HCT116 (cell line): Measurements from ENCODE around the gene FAF2. TPM values are rescaled to one million over a fixed set of nuclear protein-coding genes. Genes with fewer than 3 reads are reported as not detected.

ENCODE experiments used
- ATAC-seq: fragments of 200-7000 bp; cut with Tn5 transposase; 2 replicates; pipeline ENCODE4 v1.9.1; 2020; ENCODE audit warnings: mild to moderate bottlenecking, moderate library complexity
- BruUV-seq: library from RNA; stranded (reverse); fragments of 400-500 nt; replicated peaks from 2 replicates; lab custom pipeline; 2021; lab: Mats Ljungman, UMichigan
- CTCF ChIA-PET: fragments of 300-600 bp; sonication (Branson Sonifier 250); formaldehyde crosslinking; loops from one replicate; lab custom pipeline; 2021; ENCODE audit warnings: antibody characterized with exemption; lab: Charles Lee
- POLR2A ChIA-PET: fragments of 300-600, 350-600 bp; sonication (Branson Sonifier 250); formaldehyde crosslinking; loops from one replicate; lab custom pipeline; 2021; ENCODE audit warnings: antibody characterized with exemption; lab: Charles Lee
- RAD21 ChIA-PET, 2 experiments: fragments of 300-600 bp; sonication (Branson Sonifier 250); formaldehyde crosslinking; loops; one replicate each; lab custom pipeline; 2023; ENCODE audit warnings: low total read pairs in 2 of 2; ENCODE audit not compliant: uncharacterized antibody in 2 of 2, unreplicated experiment in 2 of 2, low non-redundant PET in 1 of 2; lab: Charles Lee
- DNase-seq: peaks from one replicate; pipeline ENCODE4 v3.0.0-alpha.2; 2010; ENCODE audit warnings: low read depth, low spot score
- H2AFZ ChIP-seq: fragments of 200-600 bp; shearing (Covaris generic), sonication (generic); 2 replicates; pipeline ENCODE4 v1.6.1; 2017; ENCODE audit warnings: low read depth, mixed run types, mixed read lengths, antibody characterized with exemption, low read length; ENCODE audit not compliant: poor library complexity, severe bottlenecking
- H3K27ac ChIP-seq: 2 replicates; pipeline ENCODE4 v1.5.1; 2012; ENCODE audit warnings: low read depth, low read length
- H3K27me3 ChIP-seq: fragments of 200-600 bp; sonication (generic); 2 replicates; pipeline ENCODE4 v1.6.1; 2016; ENCODE audit warnings: mixed run types, low read length, mixed read lengths; ENCODE audit not compliant: insufficient read depth
- H3K36me3 ChIP-seq, 2 experiments: fragments of 200-500 bp in 1 of 2; fragments of 200-600 bp in 1 of 2; sonication (Bioruptor generic) in 1 of 2; sonication (generic) in 1 of 2; 2 replicates each; pipeline versions ENCODE4 v1.5.1 to v1.6.1; 2014 to 2016; ENCODE audit warnings: low read length in 2 of 2, inconsistent platforms in 1 of 2, mixed read lengths in 1 of 2, mixed run types in 1 of 2; ENCODE audit not compliant: insufficient read depth in 2 of 2, control insufficient read depth in 1 of 2
- H3K4me1 ChIP-seq, 2 experiments: fragments of 200-600 bp in 1 of 2; sonication (generic) in 1 of 2; 2 replicates each; pipeline versions ENCODE4 v1.5.1 to v1.6.1; 2012 to 2017; ENCODE audit warnings: low read length in 2 of 2, inconsistent platforms in 1 of 2, mild to moderate bottlenecking in 1 of 2, mixed read lengths in 1 of 2, mixed run types in 1 of 2, moderate library complexity in 1 of 2; ENCODE audit not compliant: insufficient read depth in 2 of 2, control insufficient read depth in 1 of 2
- H3K4me2 ChIP-seq: fragments of 200-600 bp; sonication (generic); 2 replicates; pipeline ENCODE4 v1.6.1; 2017; ENCODE audit warnings: mixed run types, low read length, mixed read lengths
- H3K4me3 ChIP-seq, 2 experiments: fragments of 200-600 bp in 1 of 2; sonication (generic) in 1 of 2; replicated peaks in 1 of 2; 2 replicates each; pipeline ENCODE4 v1.5.1; 2011 to 2016; ENCODE audit warnings: low read length in 2 of 2, control low read depth in 1 of 2, low read depth in 1 of 2, mild to moderate bottlenecking in 1 of 2, mixed read lengths in 1 of 2, mixed run types in 1 of 2
- H3K79me2 ChIP-seq: fragments of 200-600 bp; sonication (generic); 2 replicates; pipeline ENCODE4 v1.6.1; 2017; ENCODE audit warnings: mild to moderate bottlenecking, mixed run types, low read length, moderate library complexity, mixed read lengths; ENCODE audit not compliant: insufficient read depth
- H3K9ac ChIP-seq: fragments of 200-600 bp; sonication (generic); 2 replicates; pipeline ENCODE4 v1.6.1; 2016; ENCODE audit warnings: low read length, mixed read lengths
- H3K9me2 ChIP-seq: fragments of 200-600 bp; sonication (generic), shearing (Covaris generic); 2 replicates; pipeline ENCODE4 v1.6.1; 2017; ENCODE audit warnings: mixed run types, mild to moderate bottlenecking, moderate library complexity; ENCODE audit not compliant: insufficient read depth
- H3K9me3 ChIP-seq, 2 experiments: fragments of 200-500 bp in 1 of 2; fragments of 200-600 bp in 1 of 2; sonication (Bioruptor generic) in 1 of 2; sonication (generic) in 1 of 2; 2 replicates each; pipeline ENCODE4 v1.6.1; 2014 to 2017; ENCODE audit warnings: low read length in 2 of 2, mixed read lengths in 2 of 2, inconsistent platforms in 1 of 2, low read depth in 1 of 2, mild to moderate bottlenecking in 1 of 2, mixed run types in 1 of 2, moderate library complexity in 1 of 2; ENCODE audit not compliant: control insufficient read depth in 1 of 2, insufficient read depth in 1 of 2
- H4K20me1 ChIP-seq: fragments of 200-600 bp; sonication (generic), shearing (Covaris generic); 2 replicates; pipeline ENCODE4 v1.6.1; 2017; ENCODE audit warnings: mixed run types, mild to moderate bottlenecking, moderate library complexity; ENCODE audit not compliant: insufficient read depth
- ATF3 ChIP-seq: IDR thresholded peaks from 2 replicates; pipeline ENCODE4 v1.6.1; 2012
- CBX3 ChIP-seq: IDR thresholded peaks from 2 replicates; pipeline ENCODE4 v1.6.1; 2012; ENCODE audit warnings: low read depth
- EGR1 ChIP-seq: IDR thresholded peaks from 2 replicates; pipeline ENCODE4 v1.6.1; 2012; ENCODE audit warnings: low read depth
- EZH2 ChIP-seq: fragments of 200-600 bp; sonication (generic); IDR thresholded peaks from 2 replicates; pipeline ENCODE4 v1.6.1; 2017; ENCODE audit warnings: antibody characterized with exemption, mixed run types
- EZH2phosphoT487 ChIP-seq: fragments of 200-600 bp; IDR thresholded peaks from 2 replicates; pipeline ENCODE4 v1.6.1; 2018; ENCODE audit warnings: antibody characterized with exemption, borderline replicate concordance
- FOSL1 ChIP-seq: IDR thresholded peaks from 2 replicates; pipeline ENCODE4 v1.6.1; 2012; ENCODE audit warnings: low read depth
- JUND ChIP-seq: IDR thresholded peaks from 2 replicates; pipeline ENCODE4 v1.6.1; 2012
- POLR2AphosphoS5 ChIP-seq: IDR thresholded peaks from 2 replicates; pipeline ENCODE4 v1.6.1; 2011; ENCODE audit warnings: mild to moderate bottlenecking, low read depth, low read length, moderate library complexity
- RAD21 ChIP-seq: IDR thresholded peaks from 2 replicates; pipeline ENCODE4 v1.6.1; 2012; ENCODE audit warnings: low read depth, mild to moderate bottlenecking
- REST ChIP-seq: IDR thresholded peaks from 2 replicates; pipeline ENCODE4 v1.6.1; 2012; ENCODE audit warnings: low read depth
- SIN3A ChIP-seq: IDR thresholded peaks from 2 replicates; pipeline ENCODE4 v1.6.1; 2012; ENCODE audit warnings: low read depth
- TCF7L2 ChIP-seq: IDR thresholded peaks from 2 replicates; pipeline ENCODE4 v1.7.0; 2011; ENCODE audit warnings: borderline replicate concordance, inconsistent platforms; ENCODE audit not compliant: insufficient read depth, insufficient read length; ENCODE audit errors: extremely low read depth
- YY1 ChIP-seq: IDR thresholded peaks from 2 replicates; pipeline ENCODE4 v1.6.1; 2011; ENCODE audit warnings: low read length, low read depth, moderate library complexity, mild to moderate bottlenecking; ENCODE audit not compliant: insufficient replicate concordance; ENCODE audit errors: extremely low read depth
- ZBTB33 ChIP-seq: IDR thresholded peaks from 2 replicates; pipeline ENCODE4 v1.6.1; 2011; ENCODE audit warnings: mild to moderate bottlenecking, low read length, moderate library complexity; ENCODE audit not compliant: insufficient replicate concordance; ENCODE audit errors: extremely low read depth
- ZFX ChIP-seq: fragments of 450-650 bp; IDR thresholded peaks from 2 replicates; pipeline ENCODE4 v1.6.1; 2017
- ZNF274 ChIP-seq: fragments of 200-500 bp; sonication (Bioruptor generic); IDR thresholded peaks from 2 replicates; pipeline ENCODE4 v1.6.1; 2014; ENCODE audit warnings: mild to moderate bottlenecking, low read depth, low read length, inconsistent platforms
- intact Hi-C: fragments of 100-400 bp; cut with micrococcal nuclease; formaldehyde crosslinking; loops from 2 replicates; pipeline ENCODE4 v1.10.0; 2022
- total RNA-seq: library from RNA; stranded (reverse); gene quantifications from one replicate; pipeline ENCODE4 v1.2.1, GENCODE V29; 2021; ENCODE audit not compliant: unreplicated experiment
- TF ChIP-seq, protein P1 (sequence below): IDR thresholded peaks from 2 replicates; pipeline ENCODE4 v1.6.1; 2012
- TF ChIP-seq, protein P2 (sequence below), 3 experiments: fragments of 200-600 bp in 1 of 3; sonication (generic) in 1 of 3; IDR thresholded peaks in 2 of 3; conservative IDR thresholded peaks in 1 of 3; 2 replicates each; pipeline ENCODE4 v1.5.1; 2012 to 2017; ENCODE audit warnings: low read depth in 2 of 3, low read length in 2 of 3, antibody characterized with exemption in 1 of 3, borderline replicate concordance in 1 of 3, control low read depth in 1 of 3, mild to moderate bottlenecking in 1 of 3, mixed read lengths in 1 of 3, mixed run types in 1 of 3, moderate library complexity in 1 of 3; ENCODE audit not compliant: insufficient read depth in 1 of 3

FAF2 gene
- total RNA-seq, 1 experiment from 2014 or later, result 51.9 TPM

GRCh38 chr5:176528761-176529115 lies 80.6 kb downstream of the FAF2 start:
- Histone ChIP-seq H3K27me3 (no peaks in the 10 kb centered on the region), H3K79me2 (peaks cover 15% of the 10 kb centered on the region), H4K20me1 (no peaks in the 10 kb centered on the region), H3K27ac (no peak overlapping the region), H3K9ac (no peak overlapping the region), H3K9me3 (no peaks in the 10 kb centered on the region), H3K4me3 (no peak overlapping the region), H3K4me2 (no peak overlapping the region), H3K36me3 (peaks cover 3 to 30% of the 10 kb centered on the region in 2 experiments; a peak in 2 of 4 replicates), H2AFZ (no peak overlapping the region), H3K9me2 (no peaks in the 10 kb centered on the region), H3K4me1 (no peaks in the 10 kb centered on the region)
- RAD21 ChIA-PET, result no interaction called here
- intact Hi-C loops, result no loop called here
- CTCF ChIA-PET, result no interaction called here
- DNase-seq (no peak), ATAC-seq (no peak)
- BruUV-seq, result no TSS peak
- POLR2A ChIA-PET, result no interaction called here
- TF ChIP-seq RAD21 (no peak), ZNF274 (no peak), EZH2 (no peak), REST (no peak), ATF3 (no peak), POLR2AphosphoS5 (no peak), EGR1 (no peak), ZFX (no peak), EZH2phosphoT487 (no peak), JUND (no peak), CBX3 (no peak), SIN3A (no peak), YY1 (no peak), FOSL1 (no peak), TCF7L2 (no peak), ZBTB33 (no peak)
- TF ChIP-seq, protein P1, sequence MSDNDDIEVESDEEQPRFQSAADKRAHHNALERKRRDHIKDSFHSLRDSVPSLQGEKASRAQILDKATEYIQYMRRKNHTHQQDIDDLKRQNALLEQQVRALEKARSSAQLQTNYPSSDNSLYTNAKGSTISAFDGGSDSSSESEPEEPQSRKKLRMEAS, result no peak
- TF ChIP-seq, protein P2, sequence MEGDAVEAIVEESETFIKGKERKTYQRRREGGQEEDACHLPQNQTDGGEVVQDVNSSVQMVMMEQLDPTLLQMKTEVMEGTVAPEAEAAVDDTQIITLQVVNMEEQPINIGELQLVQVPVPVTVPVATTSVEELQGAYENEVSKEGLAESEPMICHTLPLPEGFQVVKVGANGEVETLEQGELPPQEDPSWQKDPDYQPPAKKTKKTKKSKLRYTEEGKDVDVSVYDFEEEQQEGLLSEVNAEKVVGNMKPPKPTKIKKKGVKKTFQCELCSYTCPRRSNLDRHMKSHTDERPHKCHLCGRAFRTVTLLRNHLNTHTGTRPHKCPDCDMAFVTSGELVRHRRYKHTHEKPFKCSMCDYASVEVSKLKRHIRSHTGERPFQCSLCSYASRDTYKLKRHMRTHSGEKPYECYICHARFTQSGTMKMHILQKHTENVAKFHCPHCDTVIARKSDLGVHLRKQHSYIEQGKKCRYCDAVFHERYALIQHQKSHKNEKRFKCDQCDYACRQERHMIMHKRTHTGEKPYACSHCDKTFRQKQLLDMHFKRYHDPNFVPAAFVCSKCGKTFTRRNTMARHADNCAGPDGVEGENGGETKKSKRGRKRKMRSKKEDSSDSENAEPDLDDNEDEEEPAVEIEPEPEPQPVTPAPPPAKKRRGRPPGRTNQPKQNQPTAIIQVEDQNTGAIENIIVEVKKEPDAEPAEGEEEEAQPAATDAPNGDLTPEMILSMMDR (IDR thresholded peaks at IDR 0.05 in 2 of 3, conservative IDR thresholded peaks at IDR 0.05 in 1 of 3; ENCODE audit: borderline replicate concordance in 1 of 3, insufficient read depth in 1 of 3, low read depth in 2 of 3, low read length in 2 of 3), result no peak
